Measurements from ENCODE around the gene CBX3. TPM values are rescaled to one million over a fixed set of nuclear protein-coding genes. Genes with fewer than 3 reads are reported as not detected.
A peak's percentile ranks its signal among the peaks of the same experiment; 100 is the strongest.
"Not testable (repeated sequence)": the region's sequence is repeated elsewhere in the genome, so short reads cannot be mapped to it uniquely, and the experiment has no call there.

The CBX3 gene
- total RNA-seq, 4 donors from 2014 or later: 51.5 to 78.5 (median 60.3) TPM

DNA sequence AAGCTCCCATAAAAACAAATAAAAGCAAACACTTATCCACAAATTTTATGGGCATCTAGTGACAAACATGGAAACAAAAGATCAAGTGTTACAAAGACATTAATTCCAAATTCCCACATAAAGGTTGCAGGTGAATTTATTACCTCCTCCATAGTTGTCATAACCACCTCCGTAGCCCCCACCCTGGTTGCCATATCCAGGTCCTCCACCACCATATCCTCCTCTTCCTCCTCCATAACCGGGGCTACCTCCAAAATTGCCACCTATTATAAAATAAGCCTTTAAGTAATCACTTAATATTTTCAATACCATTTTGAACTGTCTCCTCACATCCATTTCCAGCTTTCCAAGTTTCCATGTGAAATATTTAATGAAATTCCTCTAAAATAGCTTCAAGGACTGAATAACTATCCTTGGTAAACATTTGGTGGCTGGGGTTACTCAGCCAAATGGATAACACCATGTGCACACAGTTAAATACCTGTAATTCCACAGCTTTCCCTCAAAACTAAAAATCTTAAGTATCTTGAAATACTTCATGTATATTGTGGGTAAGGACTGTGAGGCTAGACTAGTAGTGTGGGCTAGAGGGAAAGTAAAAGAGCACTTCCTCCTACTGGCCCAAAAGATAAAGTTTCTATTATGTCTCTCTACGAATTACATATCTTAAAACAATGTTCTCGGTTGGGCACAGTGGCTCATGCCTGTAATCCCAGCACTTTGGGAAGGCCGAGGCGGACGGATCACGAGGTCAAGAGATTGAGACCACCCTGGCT is 7.9 kb upstream of the CBX3 start:
- Histone ChIP-seq H3K9me3 (no peaks in the 10 kb centered on the region), H3K4me3 (peak overlapping the region in 1 of 4 donors; percentile 4), H3K27me3 (no peaks in the 10 kb centered on the region), H3K36me3 (peaks cover 60 to 91% (median 86%) of the 10 kb centered on the region in 4 donors), H3K4me1 (peaks cover 61 to 82% (median 67%) of the 10 kb centered on the region in 4 donors), H3K27ac (replicated peaks in 1 of 4) (peak overlapping the region in 1 of 4 donors; percentile 24)
- WGBS: 70% methylated on average over 8 of the region's 8 CpGs
- intact Hi-C loops (cut with DNase I): no loop called here
- no peak for DNase-seq (ENCODE audit: extremely low spot score)
- TF ChIP-seq POLR2AphosphoS5 (IDR thresholded peaks at IDR 0.05) (no peak), POLR2A (IDR thresholded peaks at IDR 0.05; ENCODE audit: low read depth) (no peak), EP300 (IDR thresholded peaks at IDR 0.05) (no peak)
- TF ChIP-seq, protein P1, sequence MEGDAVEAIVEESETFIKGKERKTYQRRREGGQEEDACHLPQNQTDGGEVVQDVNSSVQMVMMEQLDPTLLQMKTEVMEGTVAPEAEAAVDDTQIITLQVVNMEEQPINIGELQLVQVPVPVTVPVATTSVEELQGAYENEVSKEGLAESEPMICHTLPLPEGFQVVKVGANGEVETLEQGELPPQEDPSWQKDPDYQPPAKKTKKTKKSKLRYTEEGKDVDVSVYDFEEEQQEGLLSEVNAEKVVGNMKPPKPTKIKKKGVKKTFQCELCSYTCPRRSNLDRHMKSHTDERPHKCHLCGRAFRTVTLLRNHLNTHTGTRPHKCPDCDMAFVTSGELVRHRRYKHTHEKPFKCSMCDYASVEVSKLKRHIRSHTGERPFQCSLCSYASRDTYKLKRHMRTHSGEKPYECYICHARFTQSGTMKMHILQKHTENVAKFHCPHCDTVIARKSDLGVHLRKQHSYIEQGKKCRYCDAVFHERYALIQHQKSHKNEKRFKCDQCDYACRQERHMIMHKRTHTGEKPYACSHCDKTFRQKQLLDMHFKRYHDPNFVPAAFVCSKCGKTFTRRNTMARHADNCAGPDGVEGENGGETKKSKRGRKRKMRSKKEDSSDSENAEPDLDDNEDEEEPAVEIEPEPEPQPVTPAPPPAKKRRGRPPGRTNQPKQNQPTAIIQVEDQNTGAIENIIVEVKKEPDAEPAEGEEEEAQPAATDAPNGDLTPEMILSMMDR (IDR thresholded peaks at IDR 0.05): no peak

DNA sequence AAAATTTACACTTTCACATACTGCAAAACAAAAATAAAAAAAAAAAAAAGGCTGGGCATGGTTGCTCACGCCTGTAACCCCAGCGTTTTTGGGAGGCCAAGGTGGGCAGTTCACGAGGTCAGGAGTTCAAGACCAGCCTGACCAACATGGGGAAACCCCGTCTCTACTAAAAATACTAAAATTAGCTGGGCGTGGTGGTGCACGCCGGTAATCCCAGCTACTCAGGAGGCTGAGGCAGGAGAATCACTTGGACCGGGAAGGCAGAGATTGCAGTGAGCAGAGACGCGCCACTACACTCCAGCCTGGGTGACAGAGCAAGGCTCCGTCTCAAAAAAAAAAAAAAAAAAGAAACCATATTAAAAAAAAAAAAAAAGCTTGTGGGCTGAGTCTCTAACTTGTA is 6.8 kb upstream of the CBX3 start:
- Histone ChIP-seq H3K27ac (replicated peaks in 1 of 4) (peak overlapping the region in 2 of 4 donors; percentile 22 to 24), H3K4me1 (peaks cover 61 to 79% (median 67%) of the 10 kb centered on the region in 4 donors), H3K36me3 (peaks cover 51 to 79% (median 75%) of the 10 kb centered on the region in 4 donors)
- intact Hi-C loops (cut with DNase I); DNase-seq (ENCODE audit: extremely low spot score); H3K27me3 ChIP-seq; H3K4me3 ChIP-seq; H3K9me3 ChIP-seq: not testable (repeated sequence)
- WGBS: 69% methylated on average over 11 of the region's 11 CpGs

DNA sequence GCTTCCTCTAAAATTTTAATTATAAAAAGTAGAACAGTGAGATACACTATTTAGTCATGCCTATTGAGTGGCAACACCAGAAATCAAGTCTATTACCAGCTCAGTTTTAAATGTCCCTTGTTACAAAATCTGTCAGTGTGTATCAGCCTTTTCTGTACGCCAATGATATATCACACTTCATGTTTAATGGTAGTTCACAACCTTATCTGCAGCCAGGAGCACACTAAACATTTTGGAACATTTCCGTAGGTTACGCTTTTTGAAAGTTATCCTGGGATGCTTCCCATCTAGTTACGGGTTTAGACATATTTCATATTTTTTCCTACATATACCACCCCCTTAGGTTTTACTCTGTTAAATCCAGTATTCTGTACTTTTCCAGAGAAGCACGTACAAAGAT is 6.4 kb upstream of the CBX3 start:
- 71% methylated on average over 5 of the region's 5 CpGs for WGBS
- no peak overlapping the region for H3K4me3 ChIP-seq
- TF ChIP-seq POLR2AphosphoS5 (IDR thresholded peaks at IDR 0.05) (no peak), POLR2A (IDR thresholded peaks at IDR 0.05; ENCODE audit: low read depth) (no peak), EP300 (IDR thresholded peaks at IDR 0.05) (no peak)
- TF ChIP-seq, protein P1 (IDR thresholded peaks at IDR 0.05): no peak
- H3K4me1 ChIP-seq: peaks cover 61 to 75% (median 67%) of the 10 kb centered on the region in 4 donors
- intact Hi-C loops (cut with DNase I): no loop called here
- no peak for DNase-seq (ENCODE audit: extremely low spot score)
- H3K27me3 ChIP-seq: no peaks in the 10 kb centered on the region
- peaks cover 48 to 75% (median 71%) of the 10 kb centered on the region in 4 donors for H3K36me3 ChIP-seq
- no peaks in the 10 kb centered on the region for H3K9me3 ChIP-seq
- H3K27ac ChIP-seq (replicated peaks in 1 of 4): no peak overlapping the region

DNA sequence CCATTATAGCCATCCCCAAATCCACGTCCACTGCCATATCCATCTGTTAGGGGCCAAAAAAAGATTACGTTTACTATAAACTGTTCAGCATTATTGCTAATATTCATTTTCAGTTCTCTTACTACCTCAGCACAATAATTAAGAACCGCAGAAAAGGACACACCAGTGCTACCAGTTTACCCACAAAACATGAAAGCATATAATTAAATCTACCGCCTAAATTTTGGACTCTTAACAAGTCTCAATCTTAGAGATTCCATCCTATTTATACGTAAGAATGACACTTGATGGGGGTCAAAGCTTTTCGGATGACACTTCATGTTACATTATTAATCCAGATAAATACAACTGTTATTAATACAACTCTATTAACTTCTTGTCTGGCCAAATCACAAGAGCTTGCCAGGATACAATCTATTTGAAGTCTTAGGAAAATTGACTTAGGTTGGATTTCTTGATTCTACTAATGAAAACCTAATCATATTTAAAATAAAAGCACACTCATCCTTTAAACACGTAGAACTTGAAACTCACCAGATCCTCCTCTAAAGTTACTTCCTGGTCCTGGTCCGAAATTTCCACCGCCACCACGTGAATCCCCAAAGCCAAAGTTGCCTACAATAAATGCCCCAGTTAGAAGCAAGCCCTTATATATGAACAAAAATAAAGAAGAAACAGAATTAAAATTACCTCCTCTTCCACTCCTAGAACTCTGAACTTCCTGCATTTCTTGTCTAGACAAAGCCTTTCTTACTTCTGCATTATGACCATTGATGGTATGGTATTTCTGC is 5.5 kb upstream of the CBX3 start:
- peaks cover 40 to 66% (median 62%) of the 10 kb centered on the region in 4 donors for H3K36me3 ChIP-seq
- TF ChIP-seq EP300 (IDR thresholded peaks at IDR 0.05) (no peak), POLR2A (IDR thresholded peaks at IDR 0.05; ENCODE audit: low read depth) (no peak), POLR2AphosphoS5 (IDR thresholded peaks at IDR 0.05) (no peak)
- TF ChIP-seq, protein P1 (IDR thresholded peaks at IDR 0.05): no peak
- 52% methylated on average over 10 of the region's 10 CpGs for WGBS
- H3K27me3 ChIP-seq: no peaks in the 10 kb centered on the region
- no peak for DNase-seq (ENCODE audit: extremely low spot score)
- H3K4me3 ChIP-seq: peak overlapping the region in 1 of 4 donors; percentile 96
- intact Hi-C loops (cut with DNase I): no loop called here
- peak overlapping the region in 2 of 4 donors; percentile 35 to 99 for H3K27ac ChIP-seq (replicated peaks in 1 of 4)
- peaks cover 61 to 69% (median 66%) of the 10 kb centered on the region in 4 donors for H3K4me1 ChIP-seq
- no peaks in the 10 kb centered on the region for H3K9me3 ChIP-seq

Measured in esophagus muscularis mucosa (tissue), 4 donors.